GM21619 (cell line): Measurements from ENCODE around the gene SPSB1.

Experiments used
- ATAC-seq: cut with Tn5 transposase; IDR thresholded peaks from one replicate; pipeline ENCODE4 v1.9.1; 2021; ENCODE audit not compliant: unreplicated experiment

SPSB1 gene

DNA sequence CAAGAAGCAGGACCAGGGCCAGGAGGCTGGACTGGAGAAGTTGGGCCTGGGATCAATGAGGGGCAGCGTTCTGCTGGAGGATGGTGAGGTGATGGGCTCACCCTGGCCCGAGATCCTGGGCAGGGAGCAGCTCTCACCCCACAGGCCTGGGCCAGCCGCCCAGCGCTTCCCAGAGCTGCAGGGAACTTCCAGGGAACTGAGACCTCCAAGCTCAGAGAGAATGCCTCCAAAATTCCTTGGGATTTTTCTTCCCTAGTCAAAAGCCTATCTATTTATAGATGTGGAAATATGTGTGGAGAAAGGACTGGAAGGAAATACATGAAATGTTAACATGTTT lies 121.2 kb downstream of the SPSB1 start:
- no peak for ATAC-seq

DNA sequence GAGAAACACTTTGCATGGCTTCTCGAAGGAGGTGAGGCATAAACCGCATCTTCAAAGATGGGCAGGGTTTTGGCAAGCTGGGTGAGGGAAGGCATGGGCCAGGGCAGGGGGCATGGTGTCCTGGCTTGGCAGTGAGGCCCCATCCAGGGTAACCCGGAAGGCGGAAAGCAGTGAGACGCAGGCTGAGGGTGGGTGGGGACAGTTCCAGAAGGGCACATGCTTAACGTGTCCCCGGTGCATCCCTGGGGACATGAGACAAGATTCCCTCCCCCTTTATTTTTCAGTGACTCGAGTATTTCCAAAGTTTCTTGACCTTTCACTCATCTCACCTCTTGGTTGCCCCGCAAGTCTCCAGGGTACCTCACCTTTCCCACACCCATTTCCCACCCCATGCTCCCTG lies 123.8 kb downstream of the SPSB1 start:
- ATAC-seq: no peak

DNA sequence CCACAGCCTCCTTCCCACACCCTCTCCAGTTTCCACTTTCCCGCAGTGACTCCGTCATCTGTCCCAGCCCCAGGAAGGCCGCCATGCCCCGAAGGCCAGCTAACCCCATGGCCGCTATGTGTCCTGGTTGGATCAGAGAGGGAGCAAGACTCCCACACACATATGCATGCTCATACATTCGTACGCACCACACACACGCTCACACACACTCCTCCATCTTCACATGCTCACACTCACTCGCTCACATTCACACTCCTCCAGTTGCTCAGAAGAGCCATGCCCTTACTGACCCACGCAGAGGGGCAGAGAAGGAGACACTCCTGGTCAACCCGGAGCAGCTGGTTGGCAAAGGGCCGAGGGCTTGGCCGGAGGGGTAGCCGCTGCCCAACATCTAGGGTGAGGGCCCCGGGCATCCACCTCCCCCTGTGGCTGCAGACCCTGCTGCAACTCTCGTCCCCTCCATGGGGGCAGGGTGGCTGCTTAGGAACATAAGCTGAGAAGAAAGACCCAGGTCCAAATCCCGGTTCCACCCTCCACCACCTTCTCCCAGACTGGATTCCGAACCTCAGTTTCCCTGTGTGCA lies 124.3 kb downstream of the SPSB1 start:
- ATAC-seq: no peak

DNA sequence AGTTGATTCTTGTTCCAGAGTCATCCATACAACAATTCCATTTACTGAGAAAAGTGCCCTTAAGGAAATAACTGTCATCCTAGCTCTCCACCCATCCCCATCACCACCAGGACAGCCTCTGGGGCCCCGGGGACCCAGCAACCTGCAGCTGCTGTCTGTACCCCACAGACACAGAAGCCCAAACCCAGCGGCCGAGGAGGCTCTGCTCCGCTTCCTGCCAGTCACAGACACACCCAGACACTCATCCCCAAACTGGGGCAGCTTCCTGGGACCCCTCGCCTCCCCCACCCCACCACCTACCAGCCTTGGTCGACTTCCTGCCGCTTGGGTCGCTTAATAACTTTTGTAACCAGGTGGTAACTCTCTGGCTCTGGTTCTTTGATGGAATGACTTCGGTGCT lies 125.0 kb downstream of the SPSB1 start:
- ATAC-seq: no peak

DNA sequence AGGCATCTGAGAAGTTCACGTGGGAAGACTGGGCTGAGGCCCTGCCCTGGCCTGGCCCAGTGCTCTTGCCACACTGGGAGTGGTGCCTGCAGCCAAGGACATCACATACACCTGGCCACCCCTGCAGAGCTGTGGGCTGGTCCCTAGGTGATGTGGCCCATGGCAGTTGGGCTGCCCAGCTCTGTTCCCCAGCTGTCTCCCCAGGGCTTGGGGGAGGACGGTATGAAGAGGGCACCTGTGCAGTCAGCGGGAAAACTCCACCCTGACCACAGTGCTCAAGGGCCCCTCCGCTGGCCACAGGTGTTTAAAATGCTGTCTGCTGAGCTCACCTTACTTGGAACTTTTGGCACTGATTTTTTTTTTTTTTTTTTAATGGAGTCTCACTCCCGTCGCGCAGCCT lies 126.2 kb downstream of the SPSB1 start:
- ATAC-seq: no peak
